Liver (tissue), 9 donors: Measurements from ENCODE around the gene ADCY9. TPM values are rescaled to one million over a fixed set of nuclear protein-coding genes. Genes with fewer than 3 reads are reported as not detected.

Source experiments
- DNase-seq: peaks from one replicate; pipeline ENCODE4 v3.0.0-alpha.2; 2017; ENCODE audit warnings: low spot score
- H3K27ac ChIP-seq, 2 donors: one replicate each; pipeline ENCODE4 v1.7.0; 2013; ENCODE audit warnings: inconsistent platforms in 2 of 2, low read length in 2 of 2, control low read depth in 1 of 2, low read depth in 1 of 2, mild to moderate bottlenecking in 1 of 2
- H3K27me3 ChIP-seq, 4 donors: one replicate each; pipeline versions ENCODE4 v1.6.1 to v1.7.0; 2013; ENCODE audit warnings: low read length in 3 of 4, inconsistent platforms in 1 of 4, mild to moderate bottlenecking in 1 of 4, moderate library complexity in 1 of 4; ENCODE audit not compliant: control insufficient read depth in 4 of 4, insufficient read depth in 4 of 4
- H3K36me3 ChIP-seq, 4 donors: one replicate each; pipeline versions ENCODE4 v1.6.1 to v1.7.0; 2013; ENCODE audit warnings: low read length in 3 of 4, mild to moderate bottlenecking in 3 of 4, low read depth in 1 of 4, moderate library complexity in 1 of 4; ENCODE audit not compliant: control insufficient read depth in 4 of 4, insufficient read depth in 3 of 4
- H3K4me1 ChIP-seq, 4 donors: one replicate each; pipeline versions ENCODE4 v1.6.1 to v1.7.0; 2013; ENCODE audit warnings: low read length in 3 of 4, mild to moderate bottlenecking in 3 of 4, moderate library complexity in 1 of 4; ENCODE audit not compliant: control insufficient read depth in 4 of 4, insufficient read depth in 4 of 4
- H3K4me3 ChIP-seq, 3 donors: one replicate each; pipeline versions ENCODE4 v1.6.1 to v1.7.0; 2013; ENCODE audit warnings: low read length in 3 of 3, control low read depth in 1 of 3, low read depth in 1 of 3, mild to moderate bottlenecking in 1 of 3
- H3K9ac ChIP-seq, 2 donors: one replicate each; pipeline ENCODE4 v1.7.0; 2013; ENCODE audit warnings: low read length in 2 of 2, mild to moderate bottlenecking in 2 of 2, moderate library complexity in 2 of 2, control low read depth in 1 of 2, low read depth in 1 of 2
- H3K9me3 ChIP-seq, 4 donors: one replicate each; pipeline versions ENCODE4 v1.6.1 to v1.7.0; 2013; ENCODE audit warnings: low read length in 3 of 4; ENCODE audit not compliant: control insufficient read depth in 4 of 4
- ATF3 ChIP-seq: IDR thresholded peaks from 2 replicates; pipeline ENCODE4 v1.6.1; 2016; ENCODE audit warnings: antibody characterized with exemption
- CTCF ChIP-seq: fragments of 150-350 bp; IDR thresholded peaks from 2 replicates; pipeline ENCODE4 v1.5.1; 2017; ENCODE audit warnings: improper control_type of control experiment, low read depth, low read length; ENCODE audit not compliant: missing input control
- EGR1 ChIP-seq, 2 donors: IDR thresholded peaks; 2 replicates each; pipeline ENCODE4 v1.6.1; 2016 to 2018; ENCODE audit warnings: antibody characterized with exemption in 2 of 2, low read depth in 2 of 2
- FOXA1 ChIP-seq: IDR thresholded peaks from 2 replicates; pipeline ENCODE4 v1.6.1; 2016; ENCODE audit warnings: antibody characterized with exemption
- FOXA2 ChIP-seq: IDR thresholded peaks from 2 replicates; pipeline ENCODE4 v1.6.1; 2016; ENCODE audit warnings: antibody characterized with exemption
- GABPA ChIP-seq, 2 donors: IDR thresholded peaks in 1 of 2; conservative IDR thresholded peaks in 1 of 2; 2 replicates each; pipeline ENCODE4 v1.6.1; 2016; ENCODE audit warnings: antibody characterized with exemption in 2 of 2, mild to moderate bottlenecking in 1 of 2, moderate library complexity in 1 of 2
- HNF4A ChIP-seq, 2 donors: conservative IDR thresholded peaks; 2 replicates each; pipeline ENCODE4 v1.6.1; 2016; ENCODE audit warnings: antibody characterized with exemption in 2 of 2, mild to moderate bottlenecking in 2 of 2
- HNF4G ChIP-seq: IDR thresholded peaks from 2 replicates; pipeline ENCODE4 v1.6.1; 2016; ENCODE audit warnings: antibody characterized with exemption
- MAX ChIP-seq: IDR thresholded peaks from 2 replicates; pipeline ENCODE4 v1.6.1; 2016; ENCODE audit warnings: antibody characterized with exemption
- RXRA ChIP-seq, 2 donors: IDR thresholded peaks; 2 replicates each; pipeline ENCODE4 v1.6.1; 2017 to 2018; ENCODE audit warnings: antibody characterized with exemption in 2 of 2, mild to moderate bottlenecking in 1 of 2
- SP1 ChIP-seq: IDR thresholded peaks from 2 replicates; pipeline ENCODE4 v1.6.1; 2018; ENCODE audit warnings: antibody characterized with exemption, mild to moderate bottlenecking
- TAF1 ChIP-seq: conservative IDR thresholded peaks from 2 replicates; pipeline ENCODE4 v1.6.1; 2016; ENCODE audit warnings: antibody characterized with exemption, mild to moderate bottlenecking
- YY1 ChIP-seq: IDR thresholded peaks from 2 replicates; pipeline ENCODE4 v1.6.1; 2016; ENCODE audit warnings: antibody characterized with exemption, mild to moderate bottlenecking
- ZBTB33 ChIP-seq: IDR thresholded peaks from 2 replicates; pipeline ENCODE4 v1.6.1; 2016; ENCODE audit warnings: antibody characterized with exemption
- WGBS: extraction: QIAGEN DNeasy Blood & Tissue Kit; methylation state at CpG from one replicate; pipeline ENCODE4 v1.1.7; 2013; 5-methylcytosine and 5-hydroxymethylcytosine counted together
- polyA plus RNA-seq, 2 donors: library from polyadenylated mRNA; stranded (reverse) in 1 of 2; unstranded in 1 of 2; fragments of 200-250 nt in 1 of 2; fragments of >200 nt in 1 of 2; fragmentation: Nextera tagmentation in 1 of 2; extraction: Ambion mirVana in 1 of 2; gene quantifications; one replicate each; pipeline versions ENCODE4 v1.2.1 to v1.2.3, GENCODE V29; 2013 to 2015
- total RNA-seq, 2 donors: library from RNA; depleted of rRNA; stranded (reverse); fragments of >200 nt; gene quantifications; one replicate each; pipeline ENCODE4 v1.2.3, GENCODE V29; 2014
- TF ChIP-seq, protein P1 (sequence below): IDR thresholded peaks from 2 replicates; pipeline ENCODE4 v1.6.1; 2016; ENCODE audit warnings: antibody characterized with exemption, mild to moderate bottlenecking
- donor health status: healthy.
- donor health status: healthy.
- donor health status: healthy.
- donor health status: healthy.
- donor health status: healthy.

The ADCY9 gene
- total and polyA plus RNA-seq, 4 donors: 3.6 to 25.1 (median 11.0) TPM

DNA sequence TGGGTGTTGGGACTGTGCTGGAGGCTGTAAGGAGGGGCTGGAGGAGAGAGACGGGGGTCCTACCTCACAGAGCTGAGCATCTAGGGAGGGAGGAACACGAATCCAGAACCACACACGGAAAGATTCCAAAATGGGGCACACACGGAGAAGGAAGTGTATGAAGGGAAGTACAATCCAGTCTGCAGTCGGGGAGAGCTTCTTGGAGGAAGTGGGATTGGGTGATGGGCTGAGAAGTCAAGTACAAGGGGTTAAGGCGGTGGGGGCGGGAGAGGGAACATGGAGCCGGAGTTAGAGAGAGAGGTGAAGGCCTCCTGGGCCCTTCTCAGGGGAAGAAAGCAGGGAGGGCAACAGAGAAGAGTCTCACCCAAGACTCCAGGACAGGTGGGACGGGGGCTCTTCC is 128.2 kb downstream of the ADCY9 start:
- Histone ChIP-seq H3K27ac (no peak overlapping the region), H3K9ac (no peak overlapping the region), H3K4me3 (no peak overlapping the region), H3K27me3 (no peaks in the 10 kb centered on the region), H3K4me1 (peaks cover 0 to 6% (median 2%) of the 10 kb centered on the region in 4 donors), H3K9me3 (no peaks in the 10 kb centered on the region), H3K36me3 (peaks cover 0 to 14% (median 4%) of the 10 kb centered on the region in 4 donors)
- TF ChIP-seq EGR1 (IDR thresholded peaks at IDR 0.05; ENCODE audit: low read depth in 2 of 2) (no peak), CTCF (no peak), MAX (no peak), HNF4G (no peak), FOXA2 (no peak), GABPA (IDR thresholded peaks at IDR 0.05 in 1 of 2, conservative IDR thresholded peaks at IDR 0.05 in 1 of 2) (no peak), HNF4A (conservative IDR thresholded peaks at IDR 0.05) (no peak), ATF3 (no peak), FOXA1 (no peak), SP1 (no peak), ZBTB33 (no peak), YY1 (no peak), RXRA (IDR thresholded peaks at IDR 0.05) (no peak), TAF1 (no peak)
- TF ChIP-seq, protein P1, sequence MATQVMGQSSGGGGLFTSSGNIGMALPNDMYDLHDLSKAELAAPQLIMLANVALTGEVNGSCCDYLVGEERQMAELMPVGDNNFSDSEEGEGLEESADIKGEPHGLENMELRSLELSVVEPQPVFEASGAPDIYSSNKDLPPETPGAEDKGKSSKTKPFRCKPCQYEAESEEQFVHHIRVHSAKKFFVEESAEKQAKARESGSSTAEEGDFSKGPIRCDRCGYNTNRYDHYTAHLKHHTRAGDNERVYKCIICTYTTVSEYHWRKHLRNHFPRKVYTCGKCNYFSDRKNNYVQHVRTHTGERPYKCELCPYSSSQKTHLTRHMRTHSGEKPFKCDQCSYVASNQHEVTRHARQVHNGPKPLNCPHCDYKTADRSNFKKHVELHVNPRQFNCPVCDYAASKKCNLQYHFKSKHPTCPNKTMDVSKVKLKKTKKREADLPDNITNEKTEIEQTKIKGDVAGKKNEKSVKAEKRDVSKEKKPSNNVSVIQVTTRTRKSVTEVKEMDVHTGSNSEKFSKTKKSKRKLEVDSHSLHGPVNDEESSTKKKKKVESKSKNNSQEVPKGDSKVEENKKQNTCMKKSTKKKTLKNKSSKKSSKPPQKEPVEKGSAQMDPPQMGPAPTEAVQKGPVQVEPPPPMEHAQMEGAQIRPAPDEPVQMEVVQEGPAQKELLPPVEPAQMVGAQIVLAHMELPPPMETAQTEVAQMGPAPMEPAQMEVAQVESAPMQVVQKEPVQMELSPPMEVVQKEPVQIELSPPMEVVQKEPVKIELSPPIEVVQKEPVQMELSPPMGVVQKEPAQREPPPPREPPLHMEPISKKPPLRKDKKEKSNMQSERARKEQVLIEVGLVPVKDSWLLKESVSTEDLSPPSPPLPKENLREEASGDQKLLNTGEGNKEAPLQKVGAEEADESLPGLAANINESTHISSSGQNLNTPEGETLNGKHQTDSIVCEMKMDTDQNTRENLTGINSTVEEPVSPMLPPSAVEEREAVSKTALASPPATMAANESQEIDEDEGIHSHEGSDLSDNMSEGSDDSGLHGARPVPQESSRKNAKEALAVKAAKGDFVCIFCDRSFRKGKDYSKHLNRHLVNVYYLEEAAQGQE: no peak
- WGBS: 91% methylated on average over 9 of the region's 9 CpGs
- no peak for DNase-seq

GRCh38 chr16:3987231-3987630 is 129.0 kb downstream of the ADCY9 start:
- DNase-seq: no peak
- TF ChIP-seq MAX: no peak
- TF ChIP-seq ATF3: no peak
- no peak for TF ChIP-seq ZBTB33
- TF ChIP-seq CTCF: no peak
- no peak for TF ChIP-seq SP1

More at GRCh38 chr16:3987231-3987630, 129.0 kb downstream of the ADCY9 start:
- Histone ChIP-seq H3K27me3 (no peaks in the 10 kb centered on the region), H3K4me3 (no peak overlapping the region), H3K9me3 (no peaks in the 10 kb centered on the region), H3K4me1 (peaks cover 0 to 7% (median 3%) of the 10 kb centered on the region in 4 donors), H3K36me3 (peaks cover 0 to 14% (median 4%) of the 10 kb centered on the region in 4 donors), H3K9ac (no peak overlapping the region), H3K27ac (no peak overlapping the region)
- WGBS: 93% methylated on average over 13 of the region's 13 CpGs
